AG04449 (cell line): ENCODE data around the gene MUC5B.

ENCODE experiments used
- CTCF ChIA-PET: fragments of 350-600 bp; formaldehyde crosslinking; extraction: SDS; loops from one replicate; lab custom pipeline; 2021; ENCODE audit warnings: antibody characterized with exemption; lab: Yijun Ruan, JAX
- POLR2A ChIA-PET: fragments of 400-600, 350-600 bp; formaldehyde crosslinking; extraction: SDS; loops from one replicate; lab custom pipeline; 2020; ENCODE audit warnings: antibody characterized with exemption, inconsistent platforms; lab: Yijun Ruan, JAX
- DNase-seq: peaks from one replicate; pipeline ENCODE4 v3.0.0-alpha.2; 2010; ENCODE audit warnings: low read depth, low spot score
- H3K4me3 ChIP-seq: 2 replicates; pipeline ENCODE4 v1.5.1; 2011; ENCODE audit warnings: low read depth, mild to moderate bottlenecking, control low read depth, low read length
- CTCF ChIP-seq: IDR thresholded peaks from one replicate; pipeline ENCODE4 v1.5.1; 2011; ENCODE audit warnings: mild to moderate bottlenecking, moderate library complexity, low read length, control low read depth, inconsistent platforms; ENCODE audit not compliant: insufficient read depth; ENCODE audit errors: missing control alignments

Gene MUC5B

DNA sequence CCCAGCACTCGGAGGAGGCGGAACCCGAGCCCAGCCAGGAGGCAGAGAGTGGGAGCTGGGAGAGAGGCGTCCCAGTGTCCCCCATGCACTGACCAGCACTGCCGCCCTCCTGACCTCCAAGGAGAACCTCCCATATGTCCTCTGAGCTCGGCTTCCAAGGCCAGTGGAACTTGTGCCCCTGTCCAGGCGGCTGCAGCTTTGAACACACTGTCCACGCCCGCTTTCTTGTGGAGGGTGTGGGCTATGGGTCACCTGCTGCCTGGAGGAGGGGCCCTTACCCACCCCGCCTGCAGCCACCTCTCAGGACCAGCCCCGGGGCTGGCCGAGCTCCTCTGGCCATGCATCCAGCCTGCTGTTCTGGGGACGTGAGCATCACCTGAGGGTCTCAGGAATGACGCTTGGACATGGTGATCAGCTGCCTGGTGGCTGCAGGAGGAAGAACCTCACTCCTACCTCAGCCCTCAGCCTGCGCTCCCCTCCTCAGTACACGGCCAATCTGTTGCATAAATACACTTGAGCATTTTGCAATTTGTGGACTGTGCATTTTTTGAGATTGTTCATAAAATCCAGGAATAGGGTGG lies 22.2 kb upstream of the MUC5B start:
- H3K4me3 ChIP-seq, result no peak overlapping the region
- DNase-seq, result no peak

GRCh38 chr11:1201395-1202153 lies 21.3 kb upstream of the MUC5B start:
- H3K4me3 ChIP-seq, result no peak overlapping the region
- POLR2A ChIA-PET, result no interaction called here
- TF ChIP-seq CTCF, result no peak
- DNase-seq, result no peak
- CTCF ChIA-PET, result interaction anchor here (1.1 to 4.8 kb wide), 8 partner anchors 9 to 373 kb away, joined by 3 to 40 read pairs (median 9); no protein-coding TSS in a partner anchor

More for the DNA sequence above, 22.2 kb upstream of the MUC5B start:
- TF ChIP-seq CTCF, result no peak
- CTCF ChIA-PET, result interaction anchor here (0.9 to 2.0 kb wide), 4 partner anchors 10 to 374 kb away, joined by 3 to 12 read pairs (median 4); no protein-coding TSS in a partner anchor
- POLR2A ChIA-PET, result no interaction called here

GRCh38 chr11:1202154-1202775 lies 20.6 kb upstream of the MUC5B start:
- no peak for TF ChIP-seq CTCF
- POLR2A ChIA-PET, result no interaction called here
- no peak overlapping the region for H3K4me3 ChIP-seq
- CTCF ChIA-PET, result interaction anchor here (0.6 to 4.8 kb wide), 12 partner anchors 9 to 375 kb away, joined by 3 to 40 read pairs (median 3); partner anchors contain the start of gene MUC5B
- no peak for DNase-seq

DNA sequence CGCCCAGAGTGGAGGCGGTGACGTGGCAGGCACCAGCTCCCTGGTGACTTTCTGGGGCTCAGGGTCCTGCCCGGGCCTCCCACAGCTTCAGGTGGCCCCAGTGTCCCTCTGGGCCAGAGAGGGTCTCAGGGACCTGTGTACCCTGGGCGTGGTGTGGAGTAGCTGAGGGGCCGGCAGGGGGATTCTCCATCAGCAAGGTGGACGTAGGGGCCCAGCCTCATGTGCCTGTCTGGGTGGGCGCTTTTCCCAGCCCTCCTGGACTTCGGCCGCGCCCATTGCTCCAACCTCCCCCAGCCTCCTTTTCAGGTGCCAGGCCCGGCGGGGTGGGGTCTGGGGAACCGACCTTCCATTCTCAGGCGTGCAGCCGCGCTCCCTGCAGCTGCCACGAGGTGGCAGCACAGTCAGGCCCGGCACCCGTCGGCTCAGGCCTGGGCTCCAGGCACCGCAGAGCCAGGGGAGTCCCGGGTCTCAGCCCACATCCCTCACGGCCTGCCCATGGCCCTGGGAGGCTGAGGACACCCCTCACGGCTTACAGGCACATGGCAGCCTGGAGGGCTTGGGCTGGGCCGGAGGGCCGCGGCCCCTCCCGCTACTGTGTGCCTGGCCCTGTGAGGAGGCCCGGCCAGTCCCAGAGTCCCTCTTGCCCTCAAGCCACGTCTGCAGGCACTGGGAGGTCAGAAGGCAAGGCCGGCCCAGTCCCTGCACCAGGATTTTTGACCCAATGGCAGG lies 19.9 kb upstream of the MUC5B start:
- peak; percentile 91 for TF ChIP-seq CTCF
- no peak for DNase-seq
- H3K4me3 ChIP-seq, result no peak overlapping the region
- ChIA-PET POLR2A (no interaction called here), CTCF (interaction anchor here (0.6 to 4.8 kb wide), 13 partner anchors 8 to 378 kb away, joined by 3 to 40 read pairs (median 3); partner anchors contain the start of gene MUC5B)

DNA sequence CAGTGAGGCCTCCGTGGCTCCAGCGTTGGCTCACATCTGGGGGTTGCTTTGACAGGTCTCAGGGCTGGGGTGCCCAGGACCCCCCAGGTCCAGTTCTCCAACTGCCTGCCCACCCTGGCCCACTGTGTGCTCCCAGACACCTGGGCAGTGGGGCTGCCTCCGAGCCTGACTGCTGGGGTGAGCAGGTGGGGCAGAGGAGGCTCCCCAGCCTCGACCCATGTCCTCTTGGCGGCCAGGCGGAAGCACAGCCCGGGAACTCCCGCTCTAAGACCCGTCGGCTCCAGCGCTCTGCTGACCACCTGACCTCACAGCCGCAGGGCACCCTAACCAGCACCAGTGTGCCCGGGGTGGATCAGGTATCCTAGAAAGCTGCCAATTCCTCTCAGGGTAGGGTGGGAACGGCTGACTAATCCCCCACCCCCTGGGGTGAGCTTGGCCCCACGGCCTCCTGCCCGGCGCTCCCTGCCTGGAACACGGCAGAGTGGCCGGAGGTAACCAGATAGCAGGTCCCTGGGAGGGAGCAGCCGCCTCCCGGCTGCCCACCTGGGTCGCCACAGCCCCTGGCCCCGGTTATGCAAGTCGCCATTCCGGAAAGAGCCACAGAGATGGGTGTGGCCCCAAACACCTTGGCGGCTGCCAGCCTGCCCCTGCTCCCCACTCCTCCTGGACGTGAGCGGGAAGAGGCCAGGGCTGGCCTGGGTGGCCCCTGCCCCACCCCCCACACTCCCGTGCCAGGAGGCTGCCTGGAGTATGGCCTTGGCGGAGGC lies 19.2 kb upstream of the MUC5B start:
- no peak for TF ChIP-seq CTCF
- no peak for DNase-seq
- CTCF ChIA-PET, result interaction anchor here (0.8 to 4.8 kb wide), 8 partner anchors 10 to 377 kb away, joined by 3 to 40 read pairs (median 4); no protein-coding TSS in a partner anchor
- POLR2A ChIA-PET, result no interaction called here
- H3K4me3 ChIP-seq, result no peak overlapping the region
